ENCODE measurements around the gene CTBP1.

- TF ChIP-seq CTCF (IDR thresholded peaks at IDR 0.05) (no peak), POLR2A (IDR thresholded peaks at IDR 0.05) (no peak)
These were observed 53.0 kb downstream of the CTBP1 start for GRCh38 chr4:1195891-1196401.
